WTC11 (cell line): ENCODE data around the gene SLC6A9. TPM values are rescaled to one million over a fixed set of nuclear protein-coding genes. Genes with fewer than 3 reads are reported as not detected.

Source experiments
- ATAC-seq: fragments of 200-7000 bp; cut with Tn5 transposase; 2 replicates; pipeline ENCODE4 v1.10.0; 2021; ENCODE audit warnings: mild to moderate bottlenecking, moderate library complexity
- CTCF ChIA-PET: fragments of 300-600 bp; sonication (Branson Sonifier 250); formaldehyde crosslinking; loops from one replicate; lab custom pipeline; 2021; ENCODE audit warnings: antibody characterized with exemption; lab: Charles Lee
- POLR2A ChIA-PET: fragments of 350-600 bp; sonication (Branson Sonifier 250); formaldehyde crosslinking; loops from one replicate; lab custom pipeline; 2021; ENCODE audit warnings: antibody characterized with exemption; lab: Charles Lee
- DNase-seq: peaks from one replicate; pipeline ENCODE4 v3.0.0; 2021; ENCODE audit warnings: low spot score
- H3K27ac Mint-ChIP-seq: 2 replicates; pipeline ENCODE4 v1.8.0; 2021; ENCODE audit warnings: mixed read lengths
- H3K27me3 Mint-ChIP-seq: 2 replicates; pipeline ENCODE4 v1.8.0; 2021; ENCODE audit warnings: low read depth, mild to moderate bottlenecking, moderate library complexity, mixed read lengths
- H3K36me3 Mint-ChIP-seq: 2 replicates; pipeline ENCODE4 v1.8.0; 2021; ENCODE audit warnings: mixed read lengths
- H3K4me1 Mint-ChIP-seq: 2 replicates; pipeline ENCODE4 v1.8.0; 2022; ENCODE audit warnings: mixed read lengths
- H3K4me3 Mint-ChIP-seq: 2 replicates; pipeline ENCODE4 v1.8.0; 2021; ENCODE audit warnings: mild to moderate bottlenecking, moderate library complexity, mixed read lengths
- H3K9me3 Mint-ChIP-seq: 2 replicates; pipeline ENCODE4 v1.8.0; 2021; ENCODE audit warnings: mixed read lengths
- ARID4B ChIP-seq: sonication (generic); formaldehyde crosslinking; IDR thresholded peaks from 2 replicates; pipeline ENCODE4 v1.8.0; 2023; ENCODE audit warnings: missing genetic modification reagents, mild to moderate bottlenecking, borderline replicate concordance
- ATF1 ChIP-seq: sonication (generic); formaldehyde crosslinking; IDR thresholded peaks from 2 replicates; pipeline ENCODE4 v1.8.1; 2023; ENCODE audit warnings: mild to moderate bottlenecking, moderate library complexity, missing genetic modification reagents
- ATF3 ChIP-seq: sonication (generic); formaldehyde crosslinking; conservative IDR thresholded peaks from 2 replicates; pipeline ENCODE4 v1.8.1; 2022; ENCODE audit warnings: mild to moderate bottlenecking, missing genetic modification reagents
- CDX4 ChIP-seq: fragments of 250-450 bp; sonication (Bioruptor Pico); IDR thresholded peaks from 2 replicates; pipeline ENCODE4 v1.9.0; 2021; ENCODE audit warnings: moderate library complexity, mild to moderate bottlenecking, inconsistent platforms, borderline replicate concordance
- E2F1 ChIP-seq: sonication (generic); formaldehyde crosslinking; IDR thresholded peaks from 2 replicates; pipeline ENCODE4 v1.8.0; 2022; ENCODE audit warnings: mild to moderate bottlenecking, missing genetic modification reagents
- ESRRA ChIP-seq: sonication (generic); formaldehyde crosslinking; IDR thresholded peaks from 2 replicates; pipeline ENCODE4 v1.8.1; 2022; ENCODE audit warnings: mild to moderate bottlenecking, missing genetic modification reagents, borderline replicate concordance
- FOXJ3 ChIP-seq: sonication (generic); formaldehyde crosslinking; IDR thresholded peaks from 2 replicates; pipeline ENCODE4 v1.9.0; 2021; ENCODE audit warnings: missing genetic modification reagents, mild to moderate bottlenecking, borderline replicate concordance
- FOXK1 ChIP-seq: sonication (generic); formaldehyde crosslinking; IDR thresholded peaks from 2 replicates; pipeline ENCODE4 v1.8.0; 2022; ENCODE audit warnings: mild to moderate bottlenecking, moderate library complexity, missing genetic modification reagents
- FOXP1 ChIP-seq: sonication (generic); formaldehyde crosslinking; IDR thresholded peaks from 2 replicates; pipeline ENCODE4 v1.8.0; 2022; ENCODE audit warnings: missing genetic modification reagents, mild to moderate bottlenecking, moderate library complexity, borderline replicate concordance
- GRHL2 ChIP-seq: fragments of 250-450 bp; sonication (Bioruptor Pico); IDR thresholded peaks from 2 replicates; pipeline ENCODE4 v1.8.0; 2022; ENCODE audit warnings: mild to moderate bottlenecking, moderate library complexity; ENCODE audit not compliant: insufficient replicate concordance, severe bottlenecking
- JAZF1 ChIP-seq: fragments of 250-450 bp; sonication (Bioruptor Pico); IDR thresholded peaks from 2 replicates; pipeline ENCODE4 v1.9.0; 2021; ENCODE audit warnings: moderate library complexity, mild to moderate bottlenecking, inconsistent platforms
- MYBL2 ChIP-seq: sonication (generic); formaldehyde crosslinking; IDR thresholded peaks from 2 replicates; pipeline ENCODE4 v1.8.1; 2023; ENCODE audit warnings: mild to moderate bottlenecking, moderate library complexity, missing genetic modification reagents
- NR3C1 ChIP-seq: sonication (generic); formaldehyde crosslinking; conservative IDR thresholded peaks from 2 replicates; pipeline ENCODE4 v1.8.1; 2023; ENCODE audit warnings: low read depth, mild to moderate bottlenecking, missing genetic modification reagents
- RELA ChIP-seq: sonication (generic); formaldehyde crosslinking; IDR thresholded peaks from 2 replicates; pipeline ENCODE4 v1.8.1; 2022; ENCODE audit warnings: missing genetic modification reagents, mild to moderate bottlenecking, borderline replicate concordance
- TEAD1 ChIP-seq: sonication (generic); formaldehyde crosslinking; IDR thresholded peaks from 2 replicates; pipeline ENCODE4 v1.8.0; 2022; ENCODE audit warnings: mild to moderate bottlenecking, missing genetic modification reagents
- TP53 ChIP-seq: sonication (generic); formaldehyde crosslinking; IDR thresholded peaks from 2 replicates; pipeline ENCODE4 v1.8.1; 2023; ENCODE audit warnings: mild to moderate bottlenecking, missing genetic modification reagents
- ZBTB43 ChIP-seq: sonication (generic); formaldehyde crosslinking; IDR thresholded peaks from 2 replicates; pipeline ENCODE4 v1.8.1; 2023; ENCODE audit warnings: mild to moderate bottlenecking, missing genetic modification reagents
- ZNF396 ChIP-seq: fragments of 250-450 bp; sonication (Bioruptor Pico); IDR thresholded peaks from 2 replicates; pipeline ENCODE4 v1.8.0; 2021; ENCODE audit warnings: mild to moderate bottlenecking, moderate library complexity, borderline replicate concordance
- total RNA-seq: library from RNA; stranded (reverse); gene quantifications from 3 replicates; pipeline ENCODE4 v1.2.3, GENCODE V29; 2021

Gene SLC6A9
- total RNA-seq, 1 experiment from 2014 or later: 14.4 TPM

- DNase-seq: no peak
- POLR2A ChIA-PET: no interaction called here
- peaks cover 29% of the 10 kb centered on the region for H3K4me1 Mint-ChIP-seq
- H3K9me3 Mint-ChIP-seq: peaks cover 5% of the 10 kb centered on the region; the same call in 1 of the 2 replicates
- TF ChIP-seq RELA (CRISPR knock-in tag): no peak
- no peaks in the 10 kb centered on the region for H3K36me3 Mint-ChIP-seq
- no peak overlapping the region for H3K4me3 Mint-ChIP-seq
- peaks cover 33% of the 10 kb centered on the region for H3K27me3 Mint-ChIP-seq
- CTCF ChIA-PET: no interaction called here
- no peak for ATAC-seq
- no peak overlapping the region for H3K27ac Mint-ChIP-seq
Observed at GRCh38 chr1:44071461-44071860, 40.2 kb upstream of the SLC6A9 start.

- peaks cover 5% of the 10 kb centered on the region; the same call in 1 of the 2 replicates for H3K9me3 Mint-ChIP-seq
- no peak overlapping the region for H3K27ac Mint-ChIP-seq
- DNase-seq: no peak
- no peak overlapping the region for H3K4me3 Mint-ChIP-seq
- ChIA-PET CTCF (interaction anchor here (1.1 to 1.6 kb wide), 3 partner anchors 21 to 170 kb away, joined by 3 to 8 read pairs (median 4); no protein-coding TSS in a partner anchor), POLR2A (interaction anchor here (1.1 kb wide), 1 partner anchor 98 kb away, joined by 5 read pairs; no protein-coding TSS in a partner anchor)
- no peak for TF ChIP-seq ESRRA (CRISPR knock-in tag)
- no peak for TF ChIP-seq ZNF396 (CRISPR knock-in tag)
- TF ChIP-seq MYBL2 (CRISPR knock-in tag): no peak
- no peak for TF ChIP-seq E2F1 (CRISPR knock-in tag)
- no peak for TF ChIP-seq TEAD1 (CRISPR knock-in tag)
- TF ChIP-seq ARID4B (CRISPR knock-in tag): no peak
- no peak for TF ChIP-seq ATF3 (CRISPR knock-in tag)
- no peak for TF ChIP-seq ATF1
- TF ChIP-seq TP53 (CRISPR knock-in tag): no peak
- no peak for TF ChIP-seq FOXK1 (CRISPR knock-in tag)
- no peak for TF ChIP-seq GRHL2 (CRISPR knock-in tag)
- no peak for TF ChIP-seq CDX4 (CRISPR knock-in tag)
- no peak for TF ChIP-seq FOXJ3 (CRISPR knock-in tag)
- TF ChIP-seq ZBTB43 (CRISPR knock-in tag): no peak
- no peak for TF ChIP-seq JAZF1
- TF ChIP-seq FOXP1: no peak
- no peak for TF ChIP-seq NR3C1 (CRISPR knock-in tag)
- H3K27me3 Mint-ChIP-seq: peaks cover 40% of the 10 kb centered on the region
- H3K36me3 Mint-ChIP-seq: no peaks in the 10 kb centered on the region
- ATAC-seq: no peak
- peaks cover 19% of the 10 kb centered on the region for H3K4me1 Mint-ChIP-seq
Observed at GRCh38 chr1:44068442-44068921, 37.2 kb upstream of the SLC6A9 start.
